Gastrocnemius medialis (tissue), 4 donors: ENCODE results near the gene CD19. TPM values are rescaled to one million over a fixed set of nuclear protein-coding genes. Genes with fewer than 3 reads are reported as not detected.
"Not testable (repeated sequence)": the region's sequence is repeated elsewhere in the genome, so short reads cannot be mapped to it uniquely, and the experiment has no call there.

Experiments used
- ATAC-seq, 2 donors: fragments of 150-250 bp; one replicate each; pipeline ENCODE4 v1.9.1; 2016
- DNase-seq, 2 donors: peaks; one replicate each; pipeline ENCODE4 v3.0.0-alpha.2; 2019
- H3K27ac ChIP-seq, 4 donors: fragments of 200-600 bp; sonication (generic); 1 replicate in 1 of 4; 2 replicates in 3 of 4; pipeline ENCODE4 v1.5.1; 2016 to 2018; ENCODE audit warnings: mild to moderate bottlenecking in 2 of 4, moderate library complexity in 1 of 4
- H3K27me3 ChIP-seq, 3 donors: fragments of 200-600 bp; sonication (generic) in 2 of 3; 1 replicate in 1 of 3; 2 replicates in 2 of 3; pipeline versions ENCODE4 v1.5.1 to v1.6.0; 2016 to 2019; ENCODE audit warnings: mild to moderate bottlenecking in 1 of 3, moderate library complexity in 1 of 3
- H3K36me3 ChIP-seq, 2 donors: fragments of 200-600 bp; sonication (generic) in 1 of 2; one replicate each; pipeline ENCODE4 v1.5.1; 2017 to 2018
- H3K4me1 ChIP-seq, 2 donors: fragments of 200-600 bp; sonication (generic) in 1 of 2; one replicate each; pipeline ENCODE4 v1.5.1; 2016 to 2017; ENCODE audit warnings: mild to moderate bottlenecking in 2 of 2
- H3K4me3 ChIP-seq, 4 donors: fragments of 200-600 bp; sonication (generic) in 3 of 4; 1 replicate in 1 of 4; 2 replicates in 3 of 4; pipeline ENCODE4 v1.5.1; 2016 to 2019; ENCODE audit warnings: mild to moderate bottlenecking in 2 of 4
- H3K9me3 ChIP-seq, 3 donors: fragments of 200-600 bp; sonication (generic) in 2 of 3; 1 replicate in 1 of 3; 2 replicates in 2 of 3; pipeline ENCODE4 v1.5.1; 2016 to 2019
- POLR2A ChIP-seq, 2 donors: fragments of 450-650 bp; IDR thresholded peaks; one replicate each; pipeline ENCODE4 v1.6.1; 2017; ENCODE audit warnings: antibody characterized with exemption in 2 of 2, mild to moderate bottlenecking in 2 of 2, moderate library complexity in 2 of 2
- in situ Hi-C, 4 donors: fragments of 200-750 bp; cut with MboI; loops; one replicate each; pipeline versions ENCODE4 v1.15.0 to v1.8.0; 2017; ENCODE audit warnings: low sequenced_read_pairs in 4 of 4
- intact Hi-C: fragments of 100-400 bp; cut with DNase I; formaldehyde crosslinking; loops from one replicate; pipeline ENCODE4 v1.15.1; 2023; ENCODE audit warnings: low total_unique reads
- total RNA-seq, 4 donors: library from RNA; depleted of rRNA; stranded (reverse); fragments of >200 nt; gene quantifications; one replicate each; pipeline versions ENCODE4 v1.1.0 to v1.2.3, GENCODE V29; 2016
- TF ChIP-seq, protein P1 (sequence below), 5 experiments: fragments of 450-650 bp in 3 of 5; fragments of 200-600 bp in 2 of 5; sonication (generic) in 2 of 5; IDR thresholded peaks in 4 of 5; conservative IDR thresholded peaks in 1 of 5; 1 replicate in 4 of 5; 2 replicates in 1 of 5; pipeline ENCODE4 v1.5.1; 2016 to 2019; ENCODE audit warnings: antibody characterized with exemption in 5 of 5, mild to moderate bottlenecking in 3 of 5, moderate library complexity in 3 of 5

Gene CD19
- total RNA-seq, 4 donors from 2014 or later = not detected

DNA sequence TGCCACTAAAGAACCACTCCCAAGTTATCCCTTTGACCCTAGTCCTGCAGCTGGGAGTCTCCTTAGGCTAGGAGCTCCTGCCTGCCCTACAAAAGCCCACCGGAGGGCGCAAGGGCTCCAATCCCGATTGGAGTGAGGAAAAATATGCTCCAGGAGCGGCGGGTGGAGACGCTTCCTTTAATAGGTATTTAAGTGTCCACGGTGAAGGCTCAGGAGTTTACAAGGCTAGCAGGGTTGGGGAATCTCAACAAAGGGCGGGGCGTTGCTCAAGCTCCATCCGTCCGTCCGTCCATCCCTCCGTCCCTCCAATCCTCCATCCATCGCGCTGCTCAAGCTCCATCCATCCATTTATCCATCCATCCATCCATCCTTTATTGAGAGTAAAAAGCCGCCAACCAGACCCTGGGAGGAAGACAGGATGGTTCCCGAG is 42.3 kb downstream of the CD19 start:
- Histone ChIP-seq H3K9me3 (no peaks in the 10 kb centered on the region), H3K36me3 (peaks cover 0 to 14% of the 10 kb centered on the region in 2 donors), H3K27ac (peak overlapping the region; percentile 81 to 89 (median 84)), H3K4me1 (peaks cover 14 to 20% of the 10 kb centered on the region in 2 donors), H3K4me3 (peak overlapping the region; percentile 90 to 98 (median 95)), H3K27me3 (no peaks in the 10 kb centered on the region)
- intact Hi-C loops = loop anchor here (1.0 to 10.0 kb wide), 2 partner anchors 24 to 831 kb away; partner anchors contain the start of genes MAZ and NFATC2IP
- in situ Hi-C loops = no loop called here
- DNase-seq = no peak
- TF ChIP-seq, protein P1, sequence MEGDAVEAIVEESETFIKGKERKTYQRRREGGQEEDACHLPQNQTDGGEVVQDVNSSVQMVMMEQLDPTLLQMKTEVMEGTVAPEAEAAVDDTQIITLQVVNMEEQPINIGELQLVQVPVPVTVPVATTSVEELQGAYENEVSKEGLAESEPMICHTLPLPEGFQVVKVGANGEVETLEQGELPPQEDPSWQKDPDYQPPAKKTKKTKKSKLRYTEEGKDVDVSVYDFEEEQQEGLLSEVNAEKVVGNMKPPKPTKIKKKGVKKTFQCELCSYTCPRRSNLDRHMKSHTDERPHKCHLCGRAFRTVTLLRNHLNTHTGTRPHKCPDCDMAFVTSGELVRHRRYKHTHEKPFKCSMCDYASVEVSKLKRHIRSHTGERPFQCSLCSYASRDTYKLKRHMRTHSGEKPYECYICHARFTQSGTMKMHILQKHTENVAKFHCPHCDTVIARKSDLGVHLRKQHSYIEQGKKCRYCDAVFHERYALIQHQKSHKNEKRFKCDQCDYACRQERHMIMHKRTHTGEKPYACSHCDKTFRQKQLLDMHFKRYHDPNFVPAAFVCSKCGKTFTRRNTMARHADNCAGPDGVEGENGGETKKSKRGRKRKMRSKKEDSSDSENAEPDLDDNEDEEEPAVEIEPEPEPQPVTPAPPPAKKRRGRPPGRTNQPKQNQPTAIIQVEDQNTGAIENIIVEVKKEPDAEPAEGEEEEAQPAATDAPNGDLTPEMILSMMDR (IDR thresholded peaks at IDR 0.05 in 4 of 5, conservative IDR thresholded peaks at IDR 0.05 in 1 of 5) = peak in 3 of 5 experiments; percentile 19 to 42 (median 32)
- TF ChIP-seq POLR2A (IDR thresholded peaks at IDR 0.05) = no peak
- ATAC-seq = peak in 1 of 2 donors; percentile 21

DNA sequence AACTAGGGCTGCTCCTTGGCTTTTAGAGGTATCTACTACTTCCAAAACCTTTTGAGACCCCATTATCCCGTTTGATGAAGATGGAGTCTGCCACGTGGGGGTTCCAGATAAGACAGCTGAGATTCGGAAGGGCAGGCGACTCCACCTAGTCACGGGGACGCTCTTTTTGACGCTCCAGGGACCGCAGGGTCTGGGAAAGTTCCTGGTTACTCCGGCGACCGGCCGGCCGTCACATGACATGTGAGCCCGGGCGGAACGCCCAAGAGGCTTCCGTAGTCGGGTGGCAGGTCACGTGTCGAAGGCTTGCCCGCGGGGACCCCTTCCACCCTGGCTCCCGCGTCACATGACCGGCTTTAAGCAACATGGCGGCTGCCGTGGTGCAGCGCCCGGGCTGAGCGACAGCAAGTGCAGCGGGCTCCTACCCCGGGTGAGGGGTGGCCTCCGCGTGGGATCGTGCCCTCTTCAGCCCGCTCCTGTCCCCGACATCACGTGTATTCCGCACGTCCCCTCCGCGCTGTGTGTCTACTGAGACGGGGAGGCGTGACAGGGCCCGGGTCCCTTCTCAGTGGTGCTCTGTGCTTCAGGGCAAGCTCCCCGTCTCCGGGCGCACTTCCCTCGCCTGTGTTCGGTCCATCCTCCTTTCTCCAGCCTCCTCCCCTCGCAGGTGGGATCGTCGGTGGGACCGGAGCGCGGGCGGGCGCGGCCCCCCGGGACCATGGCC is 42.8 kb downstream of the CD19 start, which contains the start of gene SPNS1:
Gene SPNS1 (plus strand): TSS at position 342 of the 721 bp plus-strand sequence. CDS start 374 bp downstream, at position 716.
- peak; percentile 97 for DNase-seq
- ATAC-seq = peak; percentile 95 to 97
- peak within 1 kb of the TSS; percentile 81 to 89 (median 84) for H3K27ac ChIP-seq
- in situ Hi-C loops (no loop called here), intact Hi-C loops (loop anchor here (1.0 to 10.0 kb wide), 2 partner anchors 24 to 830 kb away; partner anchors contain the start of genes MAZ and NFATC2IP)
- no peaks in the 10 kb centered on the region for H3K27me3 ChIP-seq
- H3K9me3 ChIP-seq = no peaks in the 10 kb centered on the region
- peaks cover 14 to 20% of the 10 kb centered on the region in 2 donors for H3K4me1 ChIP-seq
- peaks cover 0 to 20% of the 10 kb centered on the region in 2 donors for H3K36me3 ChIP-seq
- TF ChIP-seq, protein P1 (IDR thresholded peaks at IDR 0.05 in 4 of 5, conservative IDR thresholded peaks at IDR 0.05 in 1 of 5) = peak in 1 of 5 experiments; percentile 36
- TF ChIP-seq POLR2A (IDR thresholded peaks at IDR 0.05) = peak; percentile 23 to 45
- peak within 1 kb of the TSS; percentile 90 to 98 (median 95) for H3K4me3 ChIP-seq

DNA sequence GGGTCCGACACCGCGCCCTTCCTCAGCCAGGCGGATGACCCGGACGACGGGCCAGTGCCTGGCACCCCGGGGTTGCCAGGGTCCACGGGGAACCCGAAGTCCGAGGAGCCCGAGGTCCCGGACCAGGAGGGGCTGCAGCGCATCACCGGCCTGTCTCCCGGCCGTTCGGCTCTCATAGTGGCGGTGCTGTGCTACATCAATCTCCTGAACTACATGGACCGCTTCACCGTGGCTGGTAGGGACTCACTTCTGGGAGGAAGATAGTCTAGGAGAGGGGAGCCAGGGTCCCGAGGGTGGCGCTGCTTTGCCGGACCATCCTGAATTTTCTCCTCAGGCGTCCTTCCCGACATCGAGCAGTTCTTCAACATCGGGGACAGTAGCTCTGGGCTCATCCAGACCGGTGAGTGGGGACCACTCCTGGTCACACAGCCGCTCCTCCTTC is 43.4 kb downstream of the CD19 start:
- Histone ChIP-seq H3K4me1 (peaks cover 14 to 20% of the 10 kb centered on the region in 2 donors), H3K27ac (peak overlapping the region; percentile 81 to 89 (median 84)), H3K36me3 (peaks cover 0 to 26% of the 10 kb centered on the region in 2 donors), H3K27me3 (no peaks in the 10 kb centered on the region), H3K9me3 (no peaks in the 10 kb centered on the region), H3K4me3 (peak overlapping the region; percentile 90 to 98 (median 95))
- intact Hi-C loops = loop anchor here (10.0 kb wide), 1 partner anchor 830 kb away; the partner anchor contains the start of gene MAZ
- no peak for DNase-seq
- ATAC-seq = no peak
- in situ Hi-C loops = no loop called here
- no peak for TF ChIP-seq POLR2A (IDR thresholded peaks at IDR 0.05)
- TF ChIP-seq, protein P1 (IDR thresholded peaks at IDR 0.05 in 4 of 5, conservative IDR thresholded peaks at IDR 0.05 in 1 of 5) = no peak

DNA sequence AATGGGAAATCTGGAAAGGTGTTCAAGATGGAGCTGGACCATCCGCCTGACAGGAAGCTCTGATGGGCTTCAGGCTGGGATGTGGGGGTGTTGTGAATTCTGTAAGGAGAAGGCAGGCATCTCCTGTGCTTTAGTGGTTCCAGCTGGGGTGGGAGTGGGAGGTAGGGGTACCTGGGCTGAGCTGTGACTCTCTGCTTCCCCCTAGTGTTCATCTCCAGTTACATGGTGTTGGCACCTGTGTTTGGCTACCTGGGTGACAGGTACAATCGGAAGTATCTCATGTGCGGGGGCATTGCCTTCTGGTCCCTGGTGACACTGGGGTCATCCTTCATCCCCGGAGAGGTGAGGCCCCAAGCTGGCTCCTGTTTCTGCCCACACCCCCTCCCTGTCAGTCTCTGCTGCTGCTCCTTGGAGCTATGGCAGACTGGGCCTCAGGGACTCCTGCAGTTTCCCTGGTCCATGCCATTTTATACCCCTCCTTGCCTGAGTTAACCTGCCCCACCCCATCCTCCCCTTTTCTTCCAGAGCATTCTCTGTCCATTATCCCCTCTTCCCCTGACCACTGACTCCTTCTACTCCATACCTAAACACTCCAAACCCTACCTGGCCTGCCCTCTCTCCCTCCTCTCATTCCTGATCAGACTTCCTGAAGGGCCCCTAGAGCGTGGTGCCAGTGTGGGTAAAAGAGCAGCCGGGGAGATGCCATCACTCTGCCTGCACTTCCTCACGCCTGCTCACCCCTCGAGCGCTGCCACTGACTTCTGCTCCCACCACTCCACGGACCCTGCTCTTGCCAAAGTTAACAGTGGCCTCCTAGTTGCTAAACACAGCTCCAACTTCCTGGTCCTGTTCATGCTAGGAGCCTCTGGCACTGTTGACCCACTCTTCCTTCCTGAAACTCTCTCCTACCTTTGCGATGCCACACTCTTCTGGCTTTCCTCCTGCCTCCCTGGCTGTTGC is 46.2 kb downstream of the CD19 start:
- DNase-seq = no peak
- TF ChIP-seq, protein P1 (IDR thresholded peaks at IDR 0.05 in 4 of 5, conservative IDR thresholded peaks at IDR 0.05 in 1 of 5) = peak in 1 of 5 experiments; percentile 37
- TF ChIP-seq POLR2A (IDR thresholded peaks at IDR 0.05) = no peak
- H3K4me3 ChIP-seq = no peak overlapping the region
- intact Hi-C loops = loop anchor here (10.0 kb wide), 1 partner anchor 827 kb away; the partner anchor contains the start of gene MAZ
- ATAC-seq = no peak
- H3K4me1 ChIP-seq = peaks cover 14 to 20% of the 10 kb centered on the region in 2 donors
- in situ Hi-C loops = no loop called here
- H3K27ac ChIP-seq = no peak overlapping the region
- no peaks in the 10 kb centered on the region for H3K27me3 ChIP-seq
- no peaks in the 10 kb centered on the region for H3K9me3 ChIP-seq
- H3K36me3 ChIP-seq = peaks cover 0 to 51% of the 10 kb centered on the region in 2 donors

DNA sequence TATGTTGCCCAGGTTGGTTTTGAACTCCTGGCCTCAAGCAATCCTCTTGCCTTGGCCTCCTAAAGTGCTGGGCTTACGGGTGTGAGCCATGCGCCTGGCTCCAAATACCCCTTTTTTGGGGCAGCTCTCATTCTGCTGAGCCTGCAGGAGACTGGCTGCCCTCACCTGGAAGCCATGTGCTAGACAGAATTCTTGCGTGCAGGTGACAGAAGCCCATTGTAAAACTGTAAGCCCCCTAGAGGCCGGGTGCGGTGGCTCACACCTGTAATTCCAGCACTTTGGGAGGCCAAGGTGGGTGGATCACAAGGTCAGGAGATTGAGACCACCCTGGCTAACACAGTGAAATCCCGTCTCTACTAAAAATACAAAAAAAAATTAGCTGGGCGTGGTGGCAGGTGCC is 48.6 kb downstream of the CD19 start:
- H3K4me3 ChIP-seq, in situ Hi-C loops, H3K4me1 ChIP-seq, ATAC-seq, H3K27ac ChIP-seq, DNase-seq, intact Hi-C loops, H3K9me3 ChIP-seq, H3K27me3 ChIP-seq: not testable (repeated sequence)
- H3K36me3 ChIP-seq = peaks cover 0 to 70% of the 10 kb centered on the region in 2 donors
